GM23248 (cell line): ENCODE measurements around the gene HRH3.

Experiments used
- EZH2 ChIP-seq: fragments of 200-600 bp; sonication (generic); IDR thresholded peaks from 2 replicates; pipeline ENCODE4 v1.6.1; 2018; ENCODE audit warnings: antibody characterized with exemption, mild to moderate bottlenecking; ENCODE audit not compliant: insufficient read depth, poor library complexity, severe bottlenecking
- EZH2phosphoT487 ChIP-seq: fragments of 200-600 bp; sonication (generic); IDR thresholded peaks from 2 replicates; pipeline ENCODE4 v1.6.1; 2018; ENCODE audit warnings: antibody characterized with exemption, moderate library complexity, mild to moderate bottlenecking, low read depth; ENCODE audit not compliant: insufficient read depth

DNA sequence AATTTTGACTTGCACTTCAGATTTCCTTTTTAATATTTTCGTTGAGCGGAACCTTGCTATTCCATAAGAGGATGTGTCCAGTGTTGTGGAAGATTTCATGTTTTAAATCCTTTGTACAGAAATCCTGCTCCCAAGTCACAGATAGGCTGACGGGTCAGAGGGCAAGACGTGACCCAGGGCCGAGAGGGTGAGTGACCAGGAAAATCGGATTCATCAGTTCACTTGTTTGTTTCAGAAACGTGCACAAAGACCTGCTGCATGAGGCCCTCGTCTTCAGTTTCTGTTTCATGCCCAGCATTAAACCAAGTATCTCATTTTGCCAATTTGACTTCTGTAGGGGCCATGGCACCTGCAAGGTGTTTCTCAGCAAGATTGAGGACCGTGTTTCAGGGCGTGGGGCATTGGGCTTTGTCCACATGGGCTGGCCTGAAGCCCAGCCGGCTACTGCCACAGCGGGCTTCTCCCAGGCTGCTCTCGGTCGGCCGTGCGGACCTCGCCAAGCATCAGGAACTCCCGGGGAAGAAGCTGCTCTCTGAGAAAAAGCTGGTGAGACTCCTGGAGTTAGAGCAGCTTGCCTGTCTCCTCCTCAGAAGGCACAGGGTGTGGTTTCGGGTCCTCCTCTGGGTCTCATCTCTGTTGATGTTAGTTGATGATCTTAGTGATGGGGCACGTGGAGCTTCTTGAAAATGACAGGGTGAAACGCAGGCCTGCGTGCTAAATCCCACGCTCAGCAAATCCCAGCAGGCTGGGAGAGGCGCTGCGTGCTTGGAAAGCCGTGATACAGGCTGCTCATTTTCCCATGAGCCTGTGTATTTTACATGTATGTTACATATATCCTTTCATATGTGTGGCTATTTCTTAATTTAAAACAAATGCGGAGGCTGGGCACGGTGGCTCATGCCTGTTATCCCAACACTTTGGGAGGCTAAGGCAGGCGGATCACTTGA is 26.7 kb downstream of the HRH3 start:
- TF ChIP-seq EZH2 (no peak), EZH2phosphoT487 (no peak)
